Ramos (cell line): ENCODE results near the gene KAZN.

Experiments
- in situ Hi-C: fragments of 300-500 bp; cut with MboI; formaldehyde crosslinking; loops from one replicate; pipeline ENCODE4 v1.14.3; 2022; ENCODE audit warnings: low sequenced_read_pairs; ENCODE audit not compliant: unreplicated experiment

Gene KAZN

DNA sequence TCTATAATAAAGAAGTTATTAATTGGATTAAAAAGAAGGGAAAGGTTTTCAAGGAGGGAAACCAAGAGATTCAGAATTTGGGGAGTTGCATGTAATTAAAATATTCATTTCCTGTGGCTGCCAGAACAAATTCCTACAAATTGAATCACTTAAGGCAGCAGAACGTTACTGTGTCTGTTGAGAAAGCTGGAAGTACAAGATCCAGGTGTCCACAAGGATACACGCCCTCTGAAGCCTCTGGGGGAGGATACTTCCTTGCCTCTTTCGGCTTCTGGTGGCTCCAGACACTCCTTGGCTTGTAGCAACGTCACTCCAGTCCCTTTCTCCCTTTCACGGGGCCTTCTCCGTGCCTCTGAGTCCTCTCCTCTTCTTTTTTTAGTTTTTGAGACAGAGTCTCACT lies 67.9 kb downstream of the KAZN start:
- in situ Hi-C loops = no loop called here

DNA sequence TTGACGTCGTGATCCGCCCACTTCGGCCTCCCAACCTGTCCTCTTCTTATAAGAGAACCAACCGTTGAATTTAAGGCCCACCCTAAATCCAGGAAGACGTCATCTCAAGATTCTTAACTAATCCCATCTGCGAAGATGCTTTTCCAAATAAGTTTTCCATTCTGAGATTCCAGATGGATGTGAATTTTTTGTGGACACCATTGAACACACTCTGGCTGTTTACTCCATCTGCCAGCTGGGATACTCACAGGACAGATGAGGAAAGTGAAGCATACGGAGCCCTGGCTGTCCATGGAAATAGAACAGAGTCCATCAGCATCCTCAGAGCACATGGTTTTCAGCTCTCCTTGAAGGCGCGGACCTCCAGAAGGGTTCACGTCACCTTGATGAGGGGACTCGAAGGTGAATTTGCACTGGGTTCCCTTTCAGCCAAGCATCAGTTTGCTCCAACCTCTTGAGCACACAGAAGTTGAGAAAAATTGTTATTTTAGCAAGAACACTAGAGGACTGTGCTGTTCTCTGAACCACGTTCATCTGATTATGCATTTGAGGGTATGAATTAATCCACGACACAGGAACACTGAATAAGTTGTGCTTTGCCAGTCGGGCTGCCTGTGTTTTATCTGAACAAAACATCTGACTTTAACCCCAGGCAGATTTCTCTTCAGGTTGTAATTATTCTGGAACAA lies 68.6 kb downstream of the KAZN start:
- in situ Hi-C loops = no loop called here

- in situ Hi-C loops = no loop called here
These were observed 69.1 kb downstream of the KAZN start for GRCh38 chr1:14667651-14667984.

GRCh38 chr1:14668538-14668937 lies 70.1 kb downstream of the KAZN start:
- in situ Hi-C loops = no loop called here

DNA sequence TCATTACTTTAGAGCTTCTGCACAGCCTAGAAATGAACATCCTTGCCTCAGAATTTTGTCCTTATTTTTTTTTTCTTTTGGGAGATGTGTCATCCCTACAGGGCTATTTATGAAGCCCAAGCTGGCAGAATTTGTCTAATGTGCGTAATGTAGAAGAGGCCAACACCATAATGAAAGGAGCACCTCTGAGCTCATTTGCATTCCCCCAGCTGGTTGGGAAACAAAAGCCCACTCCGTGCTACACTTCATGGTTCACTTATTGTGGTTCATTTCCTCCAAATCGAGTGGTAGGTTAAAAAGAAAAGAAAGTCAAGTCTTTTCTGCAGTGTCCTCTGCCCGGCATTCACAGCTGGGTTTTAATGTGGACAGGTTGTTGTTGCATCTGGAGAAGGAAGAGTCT lies 73.5 kb downstream of the KAZN start:
- in situ Hi-C loops = no loop called here

- in situ Hi-C loops = no loop called here
These were observed 75.5 kb downstream of the KAZN start for GRCh38 chr1:14674030-14674429.

- in situ Hi-C loops = no loop called here
These were observed 77.9 kb downstream of the KAZN start for GRCh38 chr1:14676400-14676799.

- in situ Hi-C loops = no loop called here
These were observed 78.9 kb downstream of the KAZN start for GRCh38 chr1:14677292-14677971.

DNA sequence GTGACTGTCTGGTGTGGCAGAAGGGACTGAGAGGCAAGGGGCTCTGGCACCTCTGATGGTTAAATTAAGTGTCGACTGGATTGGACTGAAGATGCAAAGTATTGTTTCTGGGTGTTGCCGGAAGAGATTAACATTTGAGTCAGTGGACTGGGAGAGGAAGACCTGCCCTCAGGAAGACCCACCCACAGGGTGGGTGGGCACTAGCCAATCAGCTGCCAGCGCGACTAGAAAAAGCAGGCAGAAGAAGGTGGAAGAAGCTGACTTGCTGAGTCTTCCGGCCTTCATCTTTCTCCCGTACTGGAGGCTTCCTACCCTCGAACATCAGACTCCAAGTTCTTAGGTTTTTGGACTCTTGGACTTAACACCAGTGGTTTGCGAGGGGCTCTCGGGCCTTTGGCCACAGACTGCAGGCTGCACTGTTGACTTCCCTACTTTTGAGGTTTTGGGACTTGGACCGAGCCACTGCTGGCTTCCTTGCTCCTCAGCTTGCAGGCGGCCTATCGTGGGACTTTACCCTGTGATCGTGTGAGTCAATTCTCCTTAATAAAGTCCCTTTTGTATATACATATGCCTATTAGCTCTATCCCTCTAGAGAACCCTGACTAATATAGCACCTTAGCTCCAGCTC lies 79.6 kb downstream of the KAZN start:
- in situ Hi-C loops = no loop called here

GRCh38 chr1:14679027-14679688 lies 80.7 kb downstream of the KAZN start:
- in situ Hi-C loops = no loop called here

GRCh38 chr1:14681182-14681581 lies 82.7 kb downstream of the KAZN start:
- in situ Hi-C loops = no loop called here

GRCh38 chr1:14682941-14683621 lies 84.6 kb downstream of the KAZN start:
- in situ Hi-C loops = no loop called here

DNA sequence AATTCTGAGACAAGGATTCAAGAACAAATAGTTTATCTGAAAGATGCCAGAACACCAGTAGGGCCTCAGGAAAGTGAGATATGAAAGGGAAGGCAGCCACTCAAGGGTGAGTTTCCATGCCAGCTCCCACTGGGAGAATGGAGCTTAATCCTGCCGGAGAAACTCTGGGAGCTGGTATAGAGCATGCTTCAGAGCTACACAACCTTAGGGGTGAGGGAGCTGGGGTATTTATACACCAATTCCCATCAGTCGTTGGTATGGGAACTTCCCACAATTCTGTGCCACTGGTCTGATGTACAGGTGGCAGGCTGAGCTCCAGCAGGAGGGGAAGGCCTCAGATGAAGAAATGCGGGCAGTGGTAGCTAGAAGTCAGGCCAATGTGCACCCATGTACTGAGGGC lies 86.6 kb downstream of the KAZN start:
- in situ Hi-C loops = no loop called here

GRCh38 chr1:14686701-14687100 lies 88.2 kb downstream of the KAZN start:
- in situ Hi-C loops = no loop called here

- in situ Hi-C loops = no loop called here
These were observed 88.7 kb downstream of the KAZN start for GRCh38 chr1:14687147-14687546.

- in situ Hi-C loops = no loop called here
These were observed 91.6 kb downstream of the KAZN start for GRCh38 chr1:14689996-14690615.

DNA sequence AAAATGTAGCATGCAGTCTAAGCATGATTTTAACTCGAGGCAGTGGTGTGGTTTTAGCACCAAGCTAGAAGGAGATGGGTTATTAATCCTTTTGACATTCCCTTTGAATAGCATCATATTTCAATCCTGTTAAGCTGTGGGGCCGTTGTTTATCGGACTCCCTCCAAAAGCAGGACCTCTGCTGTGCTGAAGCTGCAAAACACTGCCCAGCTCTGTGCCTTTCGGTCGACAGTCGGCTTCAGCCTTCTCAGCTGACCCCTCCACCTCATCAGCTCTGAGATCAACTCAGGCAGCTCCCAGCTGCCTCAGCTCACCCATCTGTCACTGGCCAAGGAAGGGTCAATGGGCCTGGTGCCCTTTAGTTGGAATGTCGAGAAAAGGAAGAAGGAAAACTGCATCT lies 95.5 kb downstream of the KAZN start:
- in situ Hi-C loops = no loop called here

DNA sequence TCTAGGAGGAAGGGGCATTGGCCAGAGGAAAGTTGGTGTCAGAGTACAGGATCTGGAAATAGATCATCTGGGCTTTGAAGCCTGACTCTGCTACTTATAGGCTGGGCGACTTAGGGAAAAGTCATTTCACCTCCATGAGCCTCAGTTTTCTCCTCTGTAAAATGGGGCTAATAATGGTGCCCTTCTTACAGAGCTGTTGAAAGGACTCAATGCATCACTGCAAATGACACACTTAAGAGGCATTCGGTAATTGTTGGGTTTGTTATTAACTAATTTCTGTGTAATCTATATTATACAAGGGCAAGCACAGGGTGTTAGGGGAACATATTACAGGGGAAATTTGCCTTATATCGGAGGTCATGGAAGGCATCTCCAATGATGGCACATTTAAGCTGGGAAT lies 96.1 kb downstream of the KAZN start:
- in situ Hi-C loops = no loop called here

GRCh38 chr1:14696761-14697160 lies 98.3 kb downstream of the KAZN start:
- in situ Hi-C loops = no loop called here

GRCh38 chr1:14697353-14697752 lies 98.9 kb downstream of the KAZN start:
- in situ Hi-C loops = no loop called here
